Peyer's patch (tissue), 4 donors: Measurements from ENCODE around the gene AGR3. TPM values are rescaled to one million over a fixed set of nuclear protein-coding genes. Genes with fewer than 3 reads are reported as not detected.

Experiments used
- DNase-seq, 3 donors: peaks; one replicate each; pipeline ENCODE4 v3.0.0-alpha.2; 2017 to 2019
- H3K27ac ChIP-seq, 4 donors: fragments of 200-600 bp; sonication (generic); one replicate each; pipeline ENCODE4 v1.5.1; 2016 to 2019
- H3K27me3 ChIP-seq, 2 donors: fragments of 200-600 bp; sonication (generic); one replicate each; pipeline ENCODE4 v1.5.1; 2019
- H3K36me3 ChIP-seq, 3 donors: fragments of 200-600 bp; sonication (generic); one replicate each; pipeline ENCODE4 v1.5.1; 2016 to 2019
- H3K4me1 ChIP-seq, 4 donors: fragments of 200-600 bp; sonication (generic); one replicate each; pipeline ENCODE4 v1.5.1; 2016 to 2019
- H3K4me3 ChIP-seq, 4 donors: fragments of 200-600 bp; sonication (generic); 1 replicate in 3 of 4; 2 replicates in 1 of 4; pipeline ENCODE4 v1.5.1; 2016 to 2019; ENCODE audit warnings: mild to moderate bottlenecking in 1 of 4
- H3K9me3 ChIP-seq, 4 donors: fragments of 200-600 bp; sonication (generic); one replicate each; pipeline ENCODE4 v1.5.1; 2016 to 2019; ENCODE audit warnings: mild to moderate bottlenecking in 1 of 4
- CTCF ChIP-seq, 6 experiments: fragments of 450-650 bp in 4 of 6; fragments of 200-600 bp in 2 of 6; sonication (generic) in 1 of 6; IDR thresholded peaks; one replicate each; pipeline ENCODE4 v1.5.1; 2017 to 2019; ENCODE audit warnings: antibody characterized with exemption in 6 of 6, mild to moderate bottlenecking in 3 of 6, moderate library complexity in 1 of 6
- POLR2A ChIP-seq, 2 donors: fragments of 450-650 bp; IDR thresholded peaks; one replicate each; pipeline ENCODE4 v1.5.1; 2017; ENCODE audit warnings: antibody characterized with exemption in 2 of 2, mild to moderate bottlenecking in 2 of 2, moderate library complexity in 2 of 2
- small RNA-seq, 2 donors: library from RNA; depleted of rRNA; stranded (forward); fragments of <200 nt; gene quantifications; one replicate each; pipeline ENCODE3, GENCODE V24; 2016
- total RNA-seq, 4 donors: library from RNA; depleted of rRNA; stranded (reverse); fragments of >200 nt; gene quantifications; one replicate each; pipeline ENCODE4 v1.1.0, GENCODE V29; 2016

The AGR3 gene
- total RNA-seq, 4 donors from 2014 or later, result 24.8 to 241 (median 178) TPM

GRCh38 chr7:16811551-16811950 lies 70.2 kb downstream of the AGR3 start:
- H3K27me3 ChIP-seq, result no peaks in the 10 kb centered on the region
- no peak overlapping the region for H3K4me3 ChIP-seq
- H3K9me3 ChIP-seq, result no peaks in the 10 kb centered on the region
- peak overlapping the region in 2 of 4 donors; percentile 8 to 18 for H3K27ac ChIP-seq
- TF ChIP-seq CTCF (IDR thresholded peaks at IDR 0.05) (no peak), POLR2A (IDR thresholded peaks at IDR 0.05) (no peak)
- no peaks in the 10 kb centered on the region for H3K36me3 ChIP-seq
- DNase-seq, result no peak
- H3K4me1 ChIP-seq, result no peaks in the 10 kb centered on the region

GRCh38 chr7:16810573-16810972 lies 71.2 kb downstream of the AGR3 start:
- no peak for TF ChIP-seq POLR2A (IDR thresholded peaks at IDR 0.05)
- TF ChIP-seq CTCF (IDR thresholded peaks at IDR 0.05), result no peak
- Histone ChIP-seq H3K27me3 (no peaks in the 10 kb centered on the region), H3K27ac (peak overlapping the region in 1 of 4 donors; percentile 4), H3K4me1 (no peaks in the 10 kb centered on the region), H3K36me3 (no peaks in the 10 kb centered on the region), H3K4me3 (no peak overlapping the region), H3K9me3 (no peaks in the 10 kb centered on the region)
- DNase-seq, result no peak

GRCh38 chr7:16810112-16810511 lies 71.7 kb downstream of the AGR3 start:
- no peaks in the 10 kb centered on the region for H3K36me3 ChIP-seq
- H3K4me3 ChIP-seq, result no peak overlapping the region
- DNase-seq, result no peak
- H3K9me3 ChIP-seq, result no peaks in the 10 kb centered on the region
- TF ChIP-seq POLR2A (IDR thresholded peaks at IDR 0.05) (no peak), CTCF (IDR thresholded peaks at IDR 0.05) (no peak)
- H3K27ac ChIP-seq, result peak overlapping the region in 1 of 4 donors; percentile 4
- no peaks in the 10 kb centered on the region for H3K27me3 ChIP-seq
- no peaks in the 10 kb centered on the region for H3K4me1 ChIP-seq

Small RNAs within 50 kb of the gene (small RNA-seq; reads per million reads assigned to genes)
- gene AC098592.2, result 0 reads per million in 2 donors

Other genes starting within 250 kb of the AGR3 start
- gene ANKMY2, start 236.2 kb downstream of the AGR3 start, total RNA-seq, result 10 to 100 TPM; 19.3 to 21.5 (median 20.5) TPM
- gene BZW2, start 235.8 kb downstream of the AGR3 start, total RNA-seq, result 10 to 100 TPM; 34.4 to 54.0 (median 42.9) TPM
- gene TSPAN13, start 128.2 kb downstream of the AGR3 start, total RNA-seq, result 10 to 100 TPM; 21.5 to 53.9 (median 33.1) TPM
- 100 to 1,000 TPM in 3 of 4 donors, 10 to 100 TPM in 1; 49.5 to 282 (median 252) TPM for gene AGR2, start 77.0 kb downstream of the AGR3 start, total RNA-seq